ENCODE measurements around the gene ATG7. TPM values are rescaled to one million over a fixed set of nuclear protein-coding genes. Genes with fewer than 3 reads are reported as not detected.
A peak's percentile ranks its signal among the peaks of the same experiment; 100 is the strongest.

The ATG7 gene
- total RNA-seq, 1 donor from 2014 or later, result 15.5 TPM

DNA sequence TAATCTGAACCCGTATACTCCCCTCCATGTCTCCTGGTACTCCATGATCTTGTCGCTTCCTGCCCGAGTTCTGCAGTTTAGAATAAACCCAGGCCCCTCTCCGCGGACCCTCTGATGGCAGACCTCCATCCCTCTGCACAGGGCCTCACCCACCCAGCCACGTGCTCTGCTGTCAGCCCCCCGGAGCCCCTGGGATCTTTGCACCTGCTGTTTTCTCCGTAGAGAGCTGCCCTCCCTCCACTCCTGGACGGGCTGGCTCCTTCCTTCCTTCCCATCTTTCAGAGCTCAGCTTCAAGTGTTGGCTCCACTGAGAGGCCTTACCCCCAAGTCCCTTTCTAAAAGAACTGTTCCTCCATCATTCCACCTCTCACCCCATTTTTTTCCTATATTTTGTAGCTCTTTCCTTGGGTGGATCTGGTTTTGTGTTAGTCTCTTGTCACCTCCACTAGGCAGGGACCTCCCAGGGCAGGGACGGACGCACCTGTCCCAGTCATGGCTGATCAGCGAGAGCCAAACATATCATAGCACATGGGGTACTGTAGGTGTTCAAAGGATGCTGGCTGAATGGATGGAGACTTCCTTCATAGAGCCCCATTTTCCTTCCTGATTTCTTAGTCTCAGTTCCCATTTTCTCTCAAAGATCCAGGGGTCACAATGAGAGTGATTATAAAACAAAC, 264.9 kb downstream of the ATG7 start:
- DNase-seq (ENCODE audit: low spot score), result no peak
- intact Hi-C loops (cut with DNase I), result loop anchor here (10.0 kb wide), 1 partner anchor 152 kb away; no protein-coding TSS in a partner anchor

DNA sequence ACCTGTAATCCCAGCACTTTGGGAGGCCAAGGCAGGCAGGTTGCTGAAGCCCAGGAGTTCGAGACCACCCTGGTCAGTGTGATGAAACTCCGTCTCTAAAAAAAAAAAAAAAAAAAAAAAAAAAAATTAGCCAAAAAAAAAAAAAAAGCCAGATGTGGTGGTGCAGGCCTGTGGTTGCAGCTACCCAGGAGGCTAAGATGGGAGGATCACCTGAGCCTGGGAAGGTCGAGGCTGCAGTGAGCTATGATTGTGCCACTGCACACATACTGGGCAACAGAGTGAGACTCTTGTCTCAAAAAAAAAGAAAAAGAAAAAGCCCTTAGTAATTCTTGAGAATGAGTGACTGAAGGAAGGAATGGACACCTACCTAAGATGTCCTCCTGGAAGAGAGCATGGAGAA, 266.4 kb downstream of the ATG7 start:
- intact Hi-C loops (cut with DNase I), result loop anchor here (10.0 kb wide), 1 partner anchor 154 kb away; no protein-coding TSS in a partner anchor
- DNase-seq (ENCODE audit: low spot score), result no peak

DNA sequence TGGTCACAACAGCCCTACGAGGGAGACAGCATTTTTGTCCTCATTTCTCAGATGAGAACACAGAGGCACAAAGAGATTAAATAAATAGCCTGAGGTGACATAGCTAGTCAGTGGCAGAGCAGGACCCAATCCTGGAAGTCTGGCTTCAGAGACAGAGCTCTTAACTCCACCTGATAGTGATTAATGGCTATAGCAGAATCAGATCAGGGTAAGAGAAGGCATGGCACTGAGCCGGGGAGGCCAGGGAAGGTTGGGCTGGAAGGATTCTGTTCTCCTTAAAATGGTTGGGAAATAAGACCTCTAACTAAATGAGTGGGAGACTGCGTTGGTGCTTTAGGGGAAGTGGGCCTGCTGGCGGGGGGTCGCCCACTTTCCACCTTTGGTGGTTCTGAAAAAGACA, 267.0 kb downstream of the ATG7 start:
- intact Hi-C loops (cut with DNase I), result loop anchor here (10.0 kb wide), 1 partner anchor 154 kb away; no protein-coding TSS in a partner anchor
- no peak for DNase-seq (ENCODE audit: low spot score)

DNA sequence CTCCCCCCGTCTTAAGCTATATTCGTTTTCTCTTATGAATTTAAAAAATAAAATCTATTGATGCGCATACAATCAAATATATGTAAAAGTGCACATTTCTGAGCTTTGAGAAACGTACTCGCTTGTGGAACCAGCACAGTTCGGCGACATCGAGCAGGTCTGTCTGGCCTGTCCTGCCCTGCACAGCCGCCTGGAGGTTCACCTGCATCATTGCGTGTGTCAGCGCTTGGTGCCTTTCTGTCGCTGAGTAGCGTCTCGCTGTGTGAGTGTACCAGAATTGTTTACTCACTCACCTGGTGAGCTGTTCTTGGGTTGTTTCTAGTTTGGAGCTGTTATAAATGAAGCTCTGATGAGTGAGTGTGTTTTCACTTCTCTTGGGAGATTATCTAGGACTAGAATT, 267.5 kb downstream of the ATG7 start:
- intact Hi-C loops (cut with DNase I), result loop anchor here (10.0 kb wide), 1 partner anchor 155 kb away; no protein-coding TSS in a partner anchor
- no peak for DNase-seq (ENCODE audit: low spot score)

DNA sequence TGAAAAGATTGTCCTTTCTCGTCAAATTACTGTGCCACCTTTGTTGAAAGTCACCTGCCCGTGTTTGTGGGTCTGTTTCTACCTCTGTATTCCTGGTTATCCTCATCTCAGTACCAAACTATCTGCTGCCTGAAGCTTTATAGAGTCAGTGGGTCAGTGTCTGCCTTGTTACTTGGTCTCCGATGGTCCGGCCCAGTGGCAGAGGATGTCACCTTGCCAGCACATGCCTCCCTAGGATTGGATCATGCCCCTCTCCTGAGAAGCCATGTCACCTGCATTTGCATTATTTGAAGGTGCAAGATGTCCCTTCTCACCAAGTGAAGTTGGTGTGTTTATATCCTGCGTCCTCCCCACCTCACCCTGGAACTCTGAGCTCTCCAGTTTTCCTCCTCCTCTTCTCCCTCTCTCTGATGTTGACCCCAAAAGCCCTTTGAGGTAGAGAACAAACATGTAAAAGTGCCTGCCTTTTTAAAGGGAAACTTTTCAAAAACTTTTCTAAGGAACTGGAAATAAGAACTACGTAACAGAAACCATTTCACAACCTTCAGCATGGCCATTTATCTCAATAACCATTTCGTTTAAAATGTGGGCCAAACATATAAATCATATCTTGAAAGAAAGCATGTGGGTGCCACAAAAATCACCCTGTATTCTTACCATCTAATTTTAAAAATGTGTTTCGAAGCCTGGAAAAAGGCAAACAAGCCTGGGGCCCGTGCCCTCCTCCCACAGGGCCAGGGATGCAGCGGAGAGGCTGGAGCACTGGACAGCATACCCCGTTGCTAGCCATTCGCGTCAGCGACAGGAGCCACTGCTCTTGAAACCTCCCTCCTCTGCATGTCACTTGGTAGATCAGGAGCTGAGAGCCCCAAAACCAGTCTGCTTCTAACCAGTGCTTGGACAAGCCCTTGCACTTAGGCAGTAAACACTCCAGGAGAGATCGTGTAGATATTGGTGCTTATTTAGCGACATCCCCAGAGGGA, 269.4 kb downstream of the ATG7 start:
- DNase-seq (ENCODE audit: low spot score), result peak; percentile 61
- intact Hi-C loops (cut with DNase I), result no loop called here

DNA sequence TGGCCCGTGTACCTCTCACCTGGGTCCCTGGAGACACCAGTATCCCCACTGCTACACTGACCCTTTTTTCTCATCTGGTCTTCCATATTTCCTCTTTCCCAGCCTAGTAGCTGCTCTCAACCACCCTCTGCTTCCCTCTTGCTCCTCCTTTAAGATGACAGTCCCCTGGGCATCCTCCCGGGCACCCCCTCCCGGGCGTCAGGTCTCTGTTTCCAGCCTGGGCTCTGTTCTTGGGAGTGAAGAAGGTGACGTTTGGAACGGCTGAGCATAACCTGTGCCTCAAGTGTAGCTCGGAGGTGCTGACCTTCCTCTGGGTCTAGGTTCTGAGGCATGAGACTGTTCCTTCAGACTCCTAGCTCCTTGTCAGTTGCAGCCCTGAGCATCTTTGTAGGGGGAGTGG, 270.4 kb downstream of the ATG7 start:
- peak; percentile 24 for DNase-seq (ENCODE audit: low spot score)
- intact Hi-C loops (cut with DNase I), result no loop called here

DNA sequence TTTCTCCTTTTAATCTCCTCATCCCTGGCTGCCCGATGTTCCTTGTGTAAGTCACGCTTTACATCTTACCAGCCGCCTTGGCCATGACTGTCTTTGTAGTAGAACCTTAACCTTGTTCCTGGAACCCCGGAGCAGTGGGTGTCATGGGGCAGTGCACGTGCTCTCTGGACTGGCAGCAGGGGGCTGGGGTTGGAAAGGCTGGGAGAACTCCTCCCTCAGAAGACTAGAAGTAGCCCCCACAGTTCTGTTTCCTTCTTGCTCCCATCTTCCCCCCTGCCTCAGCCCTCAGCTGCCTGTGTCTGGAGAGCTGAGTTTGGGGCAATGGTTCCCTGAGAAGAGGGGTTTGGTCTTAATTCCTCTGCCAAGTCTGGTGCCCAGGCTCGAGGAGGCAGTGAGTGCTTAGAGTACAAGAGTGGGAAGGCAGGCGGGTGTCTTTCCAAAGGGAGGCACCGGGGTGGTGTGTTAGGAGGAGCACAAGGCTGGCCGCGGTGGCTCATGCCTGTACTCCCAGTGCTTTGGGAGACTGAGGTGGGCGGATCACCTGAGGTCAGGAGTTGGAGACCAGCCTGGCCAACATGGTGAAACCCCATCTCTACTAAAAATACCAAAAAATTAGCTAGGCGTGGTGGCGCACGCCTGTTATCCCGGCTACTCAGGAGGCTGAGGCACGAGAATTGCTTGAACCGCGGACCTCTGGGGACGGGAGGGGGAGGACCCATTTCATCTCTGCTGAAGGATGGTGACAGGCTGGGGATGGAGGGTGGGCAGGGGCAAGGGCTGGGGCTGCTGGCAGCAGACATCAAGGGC, 271.1 kb downstream of the ATG7 start:
- peak; percentile 55 for DNase-seq (ENCODE audit: low spot score)
- intact Hi-C loops (cut with DNase I), result no loop called here

DNA sequence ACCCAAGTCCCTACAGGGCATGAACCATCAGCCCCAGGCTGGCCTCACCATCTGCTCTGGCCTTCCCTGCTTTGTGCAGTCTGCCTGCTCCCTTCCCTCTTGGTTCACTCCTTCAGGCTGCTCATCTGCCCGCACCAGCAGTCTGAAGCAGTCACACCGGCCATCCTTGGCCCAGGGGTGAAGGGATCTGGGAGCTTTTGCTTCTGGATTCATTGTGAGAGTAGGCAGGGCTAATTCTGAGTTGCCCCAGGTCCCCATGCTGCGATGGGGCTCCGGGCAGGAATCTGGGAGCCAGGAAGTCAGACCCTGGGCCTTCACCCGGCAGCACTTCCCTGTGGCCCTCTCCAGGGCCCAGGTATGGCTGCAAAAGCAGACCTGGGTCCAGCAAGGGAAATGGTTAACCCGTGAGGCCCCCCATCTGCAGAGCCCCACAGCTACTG, 271.8 kb downstream of the ATG7 start:
- no peak for DNase-seq (ENCODE audit: low spot score)
- intact Hi-C loops (cut with DNase I), result no loop called here

DNA sequence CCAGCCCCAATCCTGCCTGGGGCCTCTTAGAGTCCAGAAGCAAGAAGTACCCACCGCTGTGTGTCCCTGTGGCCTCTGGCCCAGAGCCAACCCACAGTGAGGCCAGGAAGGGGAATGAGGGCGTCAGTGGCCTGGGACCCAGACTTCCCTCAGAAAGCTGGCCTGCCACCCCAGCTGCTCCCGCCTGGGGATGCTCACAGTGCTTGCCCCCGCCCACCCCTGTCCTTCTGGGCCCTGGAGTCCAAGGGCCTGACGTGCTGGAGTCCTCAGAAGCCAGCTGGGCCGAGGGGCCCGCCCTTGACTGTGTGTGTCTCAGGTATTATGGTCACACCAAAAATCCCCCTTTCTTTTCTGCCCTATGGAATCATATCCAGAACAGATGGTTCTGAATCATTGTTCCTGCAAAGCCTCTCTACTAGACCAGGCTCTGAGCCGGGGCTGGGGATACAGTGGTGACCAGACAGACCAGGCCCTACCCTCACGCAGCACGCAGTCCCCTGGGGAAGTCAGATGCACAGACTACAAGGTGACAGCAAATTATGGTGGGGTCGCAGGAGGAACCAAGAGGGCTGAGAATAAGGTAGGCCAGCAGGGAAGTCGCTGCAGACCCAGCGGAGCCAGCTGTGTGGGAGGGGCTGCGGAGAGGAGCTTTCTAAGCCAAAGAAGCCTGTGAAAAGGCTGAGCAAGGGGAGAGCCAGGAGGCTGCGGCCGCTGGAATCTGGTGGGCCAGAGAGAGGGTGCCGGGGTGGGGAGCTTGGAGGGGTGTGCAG, 272.4 kb downstream of the ATG7 start:
- intact Hi-C loops (cut with DNase I), result no loop called here
- DNase-seq (ENCODE audit: low spot score), result no peak

DNA sequence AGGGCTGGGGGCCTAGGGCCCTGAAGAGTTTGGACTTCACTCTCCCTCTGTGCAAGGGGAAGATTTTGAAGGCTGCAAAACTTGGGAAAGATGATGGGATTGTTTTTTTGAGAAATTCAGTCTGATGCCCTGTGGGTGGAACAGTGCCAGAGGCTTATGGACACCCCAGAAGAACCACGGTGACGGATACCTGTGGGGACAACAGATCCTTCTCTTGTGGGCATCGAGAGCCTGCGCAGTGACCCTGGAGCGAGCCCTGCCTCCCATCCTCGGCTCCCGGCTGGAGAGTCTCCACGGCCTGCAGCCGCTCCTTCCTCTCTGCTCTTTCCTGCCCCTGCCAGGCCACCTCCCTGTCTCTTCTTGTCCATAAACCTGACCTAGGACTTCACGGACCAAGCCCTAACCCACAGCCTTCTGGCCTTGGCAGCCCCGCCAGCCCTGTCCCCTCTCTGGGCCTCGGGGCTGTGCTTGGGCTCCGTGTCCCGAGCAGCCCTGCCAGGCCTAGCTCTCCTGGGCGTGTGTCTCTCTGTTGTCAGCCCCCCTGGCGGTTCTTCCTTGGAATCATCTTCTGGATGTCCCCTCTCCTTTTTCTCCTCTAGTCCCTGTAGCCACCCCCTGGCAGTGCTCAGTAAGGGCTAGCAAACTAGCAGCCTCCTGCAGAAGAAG, 273.1 kb downstream of the ATG7 start:
- intact Hi-C loops (cut with DNase I), result no loop called here
- DNase-seq (ENCODE audit: low spot score), result peak; percentile 72

DNA sequence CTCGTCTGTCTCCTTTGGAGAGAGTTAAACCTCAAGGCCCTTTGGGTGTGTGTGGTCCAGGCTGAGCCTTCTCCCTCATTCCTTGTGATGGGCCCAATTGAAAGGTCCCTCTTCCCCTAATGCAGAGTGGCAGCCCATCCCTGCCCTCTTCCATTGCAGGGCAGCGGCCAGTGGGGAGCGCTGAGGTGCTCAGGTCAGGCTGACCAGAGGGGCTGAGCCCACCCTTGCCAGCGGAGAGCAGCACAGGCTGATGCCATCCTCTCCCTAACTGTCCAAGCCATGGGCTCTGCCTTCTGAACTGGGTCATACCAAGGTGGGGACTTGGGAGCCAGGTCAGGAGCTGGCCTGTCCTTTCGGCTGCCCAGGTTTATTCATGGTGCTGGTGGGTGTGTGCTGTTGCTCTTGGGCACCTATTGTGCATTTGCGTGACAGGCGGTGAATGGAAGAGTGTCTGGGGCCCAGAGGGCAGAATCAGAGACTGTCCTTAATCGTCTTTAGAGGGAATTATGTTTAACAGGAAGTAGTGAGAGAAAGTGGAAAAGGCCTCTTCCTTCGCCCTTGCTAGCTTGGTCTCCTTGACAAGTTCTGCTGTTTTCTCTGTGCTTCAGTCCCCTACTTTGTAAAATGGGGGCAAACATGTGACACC, 274.6 kb downstream of the ATG7 start:
- intact Hi-C loops (cut with DNase I), result no loop called here

DNA sequence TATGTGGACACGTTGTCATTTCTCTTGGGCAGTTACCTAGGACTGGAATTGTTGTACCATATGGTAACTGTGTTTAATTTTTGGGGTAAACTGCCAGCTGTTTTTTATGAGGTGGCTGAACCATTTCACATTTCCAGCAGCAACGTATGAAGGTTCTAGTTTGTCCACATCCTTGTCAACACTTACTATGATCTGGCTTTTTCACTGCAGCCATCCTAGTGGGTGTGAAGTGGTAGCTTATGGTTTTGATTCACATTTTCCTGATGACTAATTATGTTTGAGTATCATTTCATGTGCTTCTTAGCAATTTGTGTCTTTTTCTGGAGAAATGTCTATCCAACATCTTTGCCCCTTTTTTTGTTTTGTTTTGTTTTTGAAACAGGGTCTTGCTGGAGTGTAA, 275.3 kb downstream of the ATG7 start:
- no peak for DNase-seq (ENCODE audit: low spot score)
- intact Hi-C loops (cut with DNase I), result no loop called here

More for the DNA sequence above, 274.6 kb downstream of the ATG7 start:
- peak; percentile 58 for DNase-seq (ENCODE audit: low spot score)

DNA sequence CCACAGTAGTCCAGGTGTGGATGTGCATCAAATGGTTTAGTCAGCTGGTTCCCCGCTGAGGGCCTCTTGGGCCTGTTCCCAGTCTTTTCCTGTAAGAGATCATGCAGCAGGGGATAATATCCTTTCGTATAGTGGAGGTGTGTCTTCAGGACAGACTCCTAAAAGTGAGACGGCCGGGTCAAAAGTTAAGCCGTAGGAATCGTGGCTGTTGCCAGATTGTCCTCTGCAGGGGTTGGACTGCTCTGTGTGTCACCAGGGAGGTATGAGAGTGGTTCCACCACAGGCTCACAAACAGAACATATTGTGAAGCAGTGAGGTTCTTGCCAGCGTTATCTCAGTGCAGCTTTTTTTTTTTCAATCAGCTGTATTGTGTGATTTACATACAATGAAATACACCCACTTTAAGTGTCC, 276.5 kb downstream of the ATG7 start:
- intact Hi-C loops (cut with DNase I), result no loop called here
- no peak for DNase-seq (ENCODE audit: low spot score)

DNA sequence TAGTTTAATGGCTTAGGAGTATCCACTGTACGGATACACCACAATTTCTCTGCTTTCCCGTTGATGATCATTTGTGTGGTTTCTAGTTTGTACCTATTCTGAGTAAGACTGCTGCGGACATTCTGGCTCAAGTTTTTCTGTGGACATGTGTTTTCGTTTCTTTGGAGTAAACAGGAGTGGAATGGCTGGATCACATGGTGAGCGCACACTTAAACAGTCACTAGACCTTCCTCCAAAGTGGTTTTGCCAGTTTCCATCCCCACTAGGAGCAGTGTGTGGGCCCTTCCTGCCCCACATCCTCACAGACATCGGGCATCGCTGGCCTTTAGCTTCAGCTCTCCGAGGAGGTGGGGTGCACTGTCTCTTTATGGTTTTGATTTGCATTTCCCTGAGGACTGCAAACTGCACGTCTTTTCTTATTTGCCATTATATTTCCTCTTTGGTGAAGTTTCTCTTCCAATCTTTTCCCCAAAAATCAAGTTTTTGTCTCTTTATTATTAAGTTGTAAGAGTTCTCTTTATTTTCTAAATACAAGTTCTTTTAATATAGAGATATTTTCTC, 277.5 kb downstream of the ATG7 start:
- no peak for DNase-seq (ENCODE audit: low spot score)
- intact Hi-C loops (cut with DNase I), result loop anchor here (5.0 kb wide), 1 partner anchor 37 kb away; no protein-coding TSS in a partner anchor

DNA sequence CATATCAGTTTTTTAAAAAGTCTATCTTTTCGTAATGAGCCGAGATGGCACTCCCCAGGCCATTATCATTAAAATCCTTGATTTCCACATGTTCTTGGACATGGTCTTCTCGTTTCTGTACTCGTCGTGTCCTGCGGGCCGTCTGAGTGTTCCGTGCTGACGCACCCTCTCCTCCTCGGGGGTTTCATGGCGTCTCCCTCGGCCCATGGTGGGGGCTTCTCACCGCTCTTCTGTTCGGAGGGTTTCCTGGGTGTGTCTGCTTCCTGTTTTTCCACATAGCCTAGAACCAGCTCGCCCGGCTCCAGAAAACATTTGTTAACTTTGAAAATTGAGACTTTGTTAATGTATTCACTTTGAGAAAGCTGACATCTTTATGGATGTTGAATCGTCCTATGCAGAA, 278.8 kb downstream of the ATG7 start:
- no peak for DNase-seq (ENCODE audit: low spot score)
- intact Hi-C loops (cut with DNase I), result loop anchor here (5.0 kb wide), 1 partner anchor 39 kb away; no protein-coding TSS in a partner anchor

DNA sequence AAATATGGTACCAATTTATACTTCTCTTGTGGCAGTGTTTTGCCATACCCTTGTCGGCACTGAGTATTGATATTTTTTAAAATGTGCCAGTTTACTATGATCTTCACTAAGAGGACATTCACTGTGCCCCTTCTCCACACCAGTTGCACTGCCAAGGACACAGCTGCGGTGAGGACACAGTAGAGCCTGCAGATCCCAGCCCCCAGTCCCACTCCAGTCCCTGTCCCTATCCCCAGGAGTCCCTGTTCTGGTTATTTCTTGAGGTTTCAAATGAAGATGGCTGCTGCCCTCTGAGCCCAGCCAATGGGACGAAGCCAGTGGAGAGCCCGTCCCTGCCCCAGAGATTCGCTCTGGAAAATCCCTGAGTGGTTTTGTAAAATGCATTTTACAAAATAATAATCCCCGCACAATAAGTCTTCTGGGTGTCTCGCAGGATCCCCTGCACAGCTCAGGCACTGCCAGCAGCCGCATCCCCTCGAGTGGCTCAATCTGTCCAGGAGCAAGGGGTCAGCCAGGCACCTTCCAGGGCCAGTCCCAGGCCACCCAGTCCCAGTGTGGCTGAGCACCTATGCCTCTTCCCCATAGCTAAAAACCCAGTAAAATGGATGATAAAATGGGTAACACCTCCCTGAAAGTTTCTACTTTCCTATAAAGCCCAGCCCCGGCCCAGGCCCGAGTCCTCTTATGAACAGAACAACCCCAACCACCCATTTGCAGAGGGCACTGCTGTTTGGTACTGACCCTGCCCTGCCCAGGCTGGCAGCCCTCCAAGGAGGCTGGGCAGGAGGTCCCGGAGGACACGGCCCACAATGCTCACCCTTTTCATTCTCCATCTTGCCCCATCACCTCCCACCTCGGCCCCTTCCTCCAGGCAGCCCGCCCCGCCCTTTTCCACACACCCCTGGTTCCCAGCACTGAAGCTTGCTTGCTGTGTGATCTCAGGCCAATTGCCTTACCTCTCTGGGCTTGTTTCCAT, 280.4 kb downstream of the ATG7 start:
- intact Hi-C loops (cut with DNase I), result loop anchor here (5.0 kb wide), 1 partner anchor 40 kb away; no protein-coding TSS in a partner anchor
- no peak for DNase-seq (ENCODE audit: low spot score)

Data from cardiac septum (tissue), 1 donor.